K562 (cell line): ENCODE results near the gene SLC34A1. TPM values are rescaled to one million over a fixed set of nuclear protein-coding genes. Genes with fewer than 3 reads are reported as not detected.

Source experiments
- ATAC-seq: fragments of 200-7000 bp; cut with Tn5 transposase; 3 replicates; pipeline ENCODE4 v1.9.1; 2020; ENCODE audit warnings: moderate library complexity
- BruUV-seq: library from RNA; stranded (reverse); fragments of 400-500 nt; replicated peaks from 2 replicates; lab custom pipeline; 2021; lab: Mats Ljungman, UMichigan
- CTCF ChIA-PET: fragments of 300-600 bp; formaldehyde crosslinking; extraction: SDS; loops from one replicate; lab custom pipeline; 2021; ENCODE audit warnings: low intra/inter-chr PET ratio; lab: Yijun Ruan, JAX
- POLR2A ChIA-PET: fragments of 300-600, 350-650 bp; sonication (Branson Sonifier 250); formaldehyde crosslinking; extraction: SDS; loops from one replicate; lab custom pipeline; 2021; ENCODE audit warnings: antibody characterized with exemption, inconsistent platforms; lab: Yijun Ruan, JAX
- DNase-seq, 4 experiments: peaks; one replicate each; pipeline versions ENCODE4 v3.0.0 to v3.0.0-alpha.2; 2011 to 2018; ENCODE audit warnings: low spot score in 3 of 4, mixed read lengths in 3 of 4; ENCODE audit errors: extremely low read depth in 1 of 4
- FAIRE-seq: peaks from 2 replicates; lab custom pipeline; 2011; peaks lifted over from hg19 to GRCh38; lab: Jason Lieb, UNC
- H2AFZ ChIP-seq: 2 replicates; pipeline ENCODE4 v1.6.0; 2011; ENCODE audit warnings: low read depth, low read length, control low read depth, inconsistent platforms
- H3K27ac ChIP-seq: fragments of 200-600 bp; 3 replicates; pipeline ENCODE4 v1.8.0; 2011; ENCODE audit warnings: low read depth, mild to moderate bottlenecking, control low read depth, inconsistent platforms, low read length, moderate library complexity, mixed read lengths; ENCODE audit errors: extremely low read depth
- H3K27me3 ChIP-seq, 2 experiments: fragments of 300-600 bp in 1 of 2; 2 replicates in 1 of 2; 3 replicates in 1 of 2; pipeline versions ENCODE4 v1.6.0 to v1.8.0; 2011; ENCODE audit warnings: inconsistent platforms in 2 of 2, low read length in 2 of 2, mild to moderate bottlenecking in 1 of 2, mixed read lengths in 1 of 2, moderate library complexity in 1 of 2; ENCODE audit not compliant: control insufficient read depth in 2 of 2, insufficient read depth in 2 of 2
- H3K36me3 ChIP-seq: fragments of 300-600 bp; 3 replicates; pipeline ENCODE4 v1.8.0; 2011; ENCODE audit warnings: mild to moderate bottlenecking, low read length, inconsistent platforms; ENCODE audit not compliant: control insufficient read depth, insufficient read depth
- H3K4me1 ChIP-seq, 2 experiments: fragments of 200-600 bp in 1 of 2; replicated peaks in 1 of 2; 2 replicates in 1 of 2; 3 replicates in 1 of 2; pipeline versions ENCODE4 v1.5.1 to v1.8.0; 2011; ENCODE audit warnings: inconsistent platforms in 2 of 2, low read length in 2 of 2, mild to moderate bottlenecking in 1 of 2, mixed read lengths in 1 of 2, moderate library complexity in 1 of 2; ENCODE audit not compliant: control insufficient read depth in 2 of 2, insufficient read depth in 2 of 2
- H3K4me2 ChIP-seq: 2 replicates; pipeline ENCODE4 v1.6.1; 2011; ENCODE audit warnings: low read length, control low read depth, inconsistent platforms, mixed read lengths; ENCODE audit not compliant: insufficient read depth
- H3K4me3 ChIP-seq: fragments of 200-600 bp; sonication (generic), shearing (Covaris generic); 2 replicates; pipeline ENCODE4 v1.5.1; 2016; ENCODE audit warnings: control low read depth, inconsistent platforms
- H3K79me2 ChIP-seq: fragments of 200-600 bp; 3 replicates; pipeline ENCODE4 v1.8.0; 2011; ENCODE audit warnings: low read length, inconsistent platforms; ENCODE audit not compliant: control insufficient read depth, insufficient read depth
- H3K9ac ChIP-seq, 2 experiments: 2 replicates each; pipeline versions ENCODE4 v1.6.0 to v1.6.1; 2011; ENCODE audit warnings: low read depth in 2 of 2, low read length in 2 of 2, control low read depth in 1 of 2, inconsistent platforms in 1 of 2, mild to moderate bottlenecking in 1 of 2, mixed read lengths in 1 of 2; ENCODE audit not compliant: insufficient read depth in 1 of 2
- H3K9me1 ChIP-seq: one replicate; pipeline ENCODE4 v1.6.0; 2011; ENCODE audit warnings: inconsistent platforms, mild to moderate bottlenecking, low read length, moderate library complexity; ENCODE audit not compliant: control insufficient read depth, insufficient read depth
- H3K9me3 ChIP-seq: replicated peaks from 2 replicates; pipeline ENCODE4 v1.5.1; 2011; ENCODE audit warnings: low read depth, low read length, inconsistent platforms; ENCODE audit not compliant: control insufficient read depth, insufficient read depth
- H4K20me1 ChIP-seq: replicated peaks from 2 replicates; pipeline ENCODE4 v1.6.1; 2011; ENCODE audit warnings: low read length, inconsistent platforms, mixed read lengths; ENCODE audit not compliant: control insufficient read depth, insufficient read depth
- ATF2 ChIP-seq: sonication (generic); formaldehyde crosslinking; IDR thresholded peaks from 2 replicates; pipeline ENCODE4 v1.8.1; 2022; ENCODE audit warnings: missing genetic modification reagents
- CREB1 ChIP-seq, 2 experiments: sonication (generic) in 1 of 2; formaldehyde crosslinking in 1 of 2; IDR thresholded peaks; 2 replicates each; pipeline versions ENCODE4 v1.6.1 to v1.8.0; 2012 to 2022; ENCODE audit warnings: inconsistent platforms in 1 of 2, mild to moderate bottlenecking in 1 of 2, missing genetic modification reagents in 1 of 2, moderate library complexity in 1 of 2
- ILF3 ChIP-seq: fragments of 450-650 bp; IDR thresholded peaks from 2 replicates; pipeline ENCODE4 v1.6.1; 2018; ENCODE audit warnings: antibody characterized with exemption, mild to moderate bottlenecking, moderate library complexity, borderline replicate concordance
- POLR2A ChIP-seq: fragments of 450-650 bp; conservative IDR thresholded peaks from 2 replicates; pipeline ENCODE4 v1.6.1; 2016
- POLR2B ChIP-seq: fragments of 450-650 bp; IDR thresholded peaks from 2 replicates; pipeline ENCODE4 v1.6.1; 2018; ENCODE audit warnings: low read depth; ENCODE audit not compliant: partially characterized antibody
- POLR2G ChIP-seq: fragments of 200-400 bp; formaldehyde crosslinking; IDR thresholded peaks from 2 replicates; pipeline ENCODE4 v1.6.1; 2017; ENCODE audit warnings: low read depth, mild to moderate bottlenecking, antibody characterized with exemption, low read length, moderate library complexity
- PRDM10 ChIP-seq: fragments of 450-650 bp; IDR thresholded peaks from 2 replicates; pipeline ENCODE4 v1.6.1; 2018; ENCODE audit not compliant: partially characterized antibody
- SUPT5H ChIP-seq: fragments of 450-650 bp; IDR thresholded peaks from 2 replicates; pipeline ENCODE4 v1.6.1; 2016
- TSC22D4 ChIP-seq: fragments of 450-650 bp; IDR thresholded peaks from 2 replicates; pipeline ENCODE4 v1.6.1; 2016; ENCODE audit warnings: missing genetic modification characterization, missing biosample characterization, control low read depth
- ZC3H4 ChIP-seq: sonication (generic); formaldehyde crosslinking; IDR thresholded peaks from 2 replicates; pipeline ENCODE4 v1.9.0; 2021; ENCODE audit warnings: missing genetic modification reagents, borderline replicate concordance
- WGBS: fragments of 100-300 bp; shearing (Covaris generic); methylation state at CpG from one replicate; pipeline ENCODE4 v1.1.6; 2016; ENCODE audit warnings: low coverage, mixed read lengths; ENCODE audit not compliant: insufficient coverage; ENCODE audit errors: missing lambda C conversion rate; 5-methylcytosine and 5-hydroxymethylcytosine counted together
- in situ Hi-C: fragments of 300-500 bp; cut with MboI; formaldehyde crosslinking; loops from 4 replicates; pipeline ENCODE4 v1.15.0; 2018; ENCODE audit warnings: inconsistent platforms, mixed read lengths
- intact Hi-C: fragments of 100-400 bp; cut with micrococcal nuclease; formaldehyde crosslinking; loops from 2 replicates; pipeline ENCODE4 v1.14.2; 2022
- polyA plus RNA-seq, 8 experiments: library from polyadenylated mRNA; depleted of rRNA in 4 of 8; stranded (reverse) in 5 of 8; unstranded in 3 of 8; fragments of >200 nt; fragmentation: Nextera tagmentation in 2 of 8; fragmentation: Illumina TruSeq in 1 of 8; extraction: Ambion mirVana in 2 of 8; extraction: Trizol in 1 of 8; gene quantifications; 2 replicates each; pipeline versions ENCODE4 v1.2.1 to v1.2.3, GENCODE V29; 2011 to 2014; ENCODE audit warnings: inconsistent platforms in 1 of 8, missing spikeins in 1 of 8
- total RNA-seq, 7 experiments: library from RNA; depleted of rRNA in 6 of 7; stranded (reverse); fragments of >200 nt in 6 of 7; fragmentation: Illumina TruSeq in 2 of 7; extraction: Trizol in 2 of 7; gene quantifications; 2 replicates each; pipeline versions ENCODE4 v1.2.1 to v1.2.3, GENCODE V29; 2011 to 2021; ENCODE audit warnings: low replicate concordance in 1 of 7

Gene SLC34A1
- total and polyA plus RNA-seq, 9 of the 15 experiments (the other 6 are each of a cell fraction or from before 2014, with no cell fraction given): not detected

GRCh38 chr5:177440211-177440989, 56.2 kb downstream of the SLC34A1 start:
- no peak overlapping the region for H2AFZ ChIP-seq
- no peaks in the 10 kb centered on the region for H3K79me2 ChIP-seq
- TF ChIP-seq CREB1 (IDR thresholded peaks at IDR 0.05) (no peak), CREB1 (CRISPR knock-in tag; IDR thresholded peaks at IDR 0.05) (no peak), ILF3 (peak; percentile 43; the same call in 1 of the 2 replicates), POLR2A (peak; percentile 26; the same call in 1 of the 2 replicates), TSC22D4 (no peak), PRDM10 (no peak), SUPT5H (peak; percentile 45; the same call in 1 of the 2 replicates), POLR2G (peak; percentile 65), ATF2 (no peak), POLR2B (peak; percentile 33), ZC3H4 (CRISPR knock-in tag) (no peak)
- TF ChIP-seq, all 486 proteins: peak for 5
- FAIRE-seq (no peak), ATAC-seq (no peak), DNase-seq (no peak)
- ChIA-PET POLR2A (interaction anchor here (0.6 to 11.8 kb wide), 8 partner anchors 9 to 82 kb away, joined by 3 to 210 read pairs (median 3); partner anchors contain the start of genes GRK6 and RGS14), CTCF (no interaction called here)
- intact Hi-C loops: no loop called here
- no peak overlapping the region for H3K4me3 ChIP-seq
- peaks cover 27% of the 10 kb centered on the region; the same call in 1 of the 2 replicates for H4K20me1 ChIP-seq
- H3K9me1 ChIP-seq: peaks cover 3% of the 10 kb centered on the region
- peaks cover 9 to 41% of the 10 kb centered on the region in 2 experiments; a peak in 4 of 5 replicates for H3K4me1 ChIP-seq
- WGBS: 90% methylated on average over 24 of the region's 24 CpGs
- no peaks in the 10 kb centered on the region for H3K27me3 ChIP-seq
- no TSS peak for BruUV-seq
- H3K4me2 ChIP-seq: no peak overlapping the region
- H3K36me3 ChIP-seq: peaks cover 75% of the 10 kb centered on the region; the same call in 2 of the 3 replicates
- no peaks in the 10 kb centered on the region for H3K9me3 ChIP-seq
- H3K27ac ChIP-seq: no peak overlapping the region
- peak overlapping the region in 1 of 2 experiments; percentile 45; a peak in 1 of 4 replicates for H3K9ac ChIP-seq
- in situ Hi-C loops: no loop called here
